ENCODE measurements around the gene CNTFR.

GRCh38 chr9:34557426-34558321 lies 31.9 kb downstream of the CNTFR start:
- no peak for TF ChIP-seq CTCF (IDR thresholded peaks at IDR 0.05; ENCODE audit: low read depth, low read length, poor library complexity, severe bottlenecking)
- TF ChIP-seq EZH2phosphoT487 (IDR thresholded peaks at IDR 0.05; ENCODE audit: borderline replicate concordance, low read length) = no peak
